GM21381 (cell line): ENCODE data around the gene EFCAB5.
"Not testable (repeated sequence)": the region's sequence is repeated elsewhere in the genome, so short reads cannot be mapped to it uniquely, and the experiment has no call there.

Experiments used
- ATAC-seq: cut with Tn5 transposase; IDR thresholded peaks from one replicate; pipeline ENCODE4 v1.9.1; 2021; ENCODE audit warnings: mild to moderate bottlenecking, moderate library complexity; ENCODE audit not compliant: unreplicated experiment

EFCAB5 gene

DNA sequence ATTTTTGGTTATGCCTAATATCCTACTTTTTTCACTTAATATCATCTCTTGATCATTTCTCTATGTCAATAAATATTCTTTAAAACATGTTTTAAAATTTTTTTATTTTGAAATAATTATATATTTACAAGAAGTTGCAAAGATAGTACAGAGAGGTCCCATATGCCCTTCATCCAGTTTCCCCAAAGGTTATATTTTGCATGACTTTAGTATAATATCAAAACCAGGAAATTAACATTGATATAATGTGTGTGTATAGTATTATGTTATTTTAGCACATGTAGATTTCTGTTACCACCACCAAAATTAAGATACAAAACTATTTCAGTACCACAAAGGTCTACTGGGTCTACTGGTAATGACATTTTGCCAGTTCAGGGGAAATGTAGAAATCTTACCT is 60.7 kb downstream of the EFCAB5 start:
- no peak for ATAC-seq

DNA sequence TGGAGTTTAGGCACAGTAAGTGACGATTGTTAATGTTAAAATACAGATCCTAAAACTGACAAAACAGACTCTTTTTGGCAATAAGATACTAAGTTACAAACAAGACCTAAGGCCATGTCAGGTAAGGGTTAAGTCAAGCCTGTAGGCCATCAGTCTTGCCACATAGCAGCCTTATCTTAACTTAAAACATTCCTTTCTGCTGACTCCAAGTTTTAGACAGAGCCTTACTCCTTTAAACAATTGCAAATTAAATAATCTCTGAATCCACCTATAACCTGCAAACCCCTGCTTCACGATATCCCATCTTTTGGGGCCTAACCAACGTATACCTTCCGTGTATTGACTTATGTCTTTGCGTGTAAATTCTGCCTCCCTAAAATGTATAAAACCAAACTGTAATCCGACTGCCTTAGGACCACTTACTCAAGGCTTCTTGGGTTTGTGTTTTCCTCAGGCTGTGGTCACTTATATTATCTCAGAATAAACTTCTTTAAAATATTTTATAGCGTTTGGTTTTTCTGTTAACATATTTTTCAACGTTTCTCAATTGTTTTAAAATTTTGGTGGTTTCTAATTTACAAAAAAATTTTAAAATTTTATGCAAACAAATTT is 64.4 kb downstream of the EFCAB5 start:
- no peak for ATAC-seq

DNA sequence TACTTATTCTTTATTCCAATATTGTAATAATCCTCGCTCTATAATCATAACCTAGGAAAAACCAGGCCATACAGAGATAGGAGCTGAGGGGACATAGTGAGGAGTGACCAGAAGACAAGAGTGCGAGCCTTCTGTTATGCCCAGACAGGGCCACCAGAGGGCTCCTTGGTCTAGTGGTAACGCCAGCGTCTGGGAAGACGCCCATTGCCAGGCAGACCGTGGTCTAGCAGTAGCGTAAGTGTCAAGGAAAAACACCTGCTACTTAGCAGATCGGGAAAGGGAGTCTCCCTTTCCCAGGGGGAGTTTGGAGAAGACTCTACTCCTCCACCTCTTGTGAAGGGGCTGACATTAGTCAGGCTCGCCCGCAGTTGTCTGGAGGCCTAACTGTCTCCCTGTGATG is 70.5 kb downstream of the EFCAB5 start:
- ATAC-seq, result not testable (repeated sequence)

DNA sequence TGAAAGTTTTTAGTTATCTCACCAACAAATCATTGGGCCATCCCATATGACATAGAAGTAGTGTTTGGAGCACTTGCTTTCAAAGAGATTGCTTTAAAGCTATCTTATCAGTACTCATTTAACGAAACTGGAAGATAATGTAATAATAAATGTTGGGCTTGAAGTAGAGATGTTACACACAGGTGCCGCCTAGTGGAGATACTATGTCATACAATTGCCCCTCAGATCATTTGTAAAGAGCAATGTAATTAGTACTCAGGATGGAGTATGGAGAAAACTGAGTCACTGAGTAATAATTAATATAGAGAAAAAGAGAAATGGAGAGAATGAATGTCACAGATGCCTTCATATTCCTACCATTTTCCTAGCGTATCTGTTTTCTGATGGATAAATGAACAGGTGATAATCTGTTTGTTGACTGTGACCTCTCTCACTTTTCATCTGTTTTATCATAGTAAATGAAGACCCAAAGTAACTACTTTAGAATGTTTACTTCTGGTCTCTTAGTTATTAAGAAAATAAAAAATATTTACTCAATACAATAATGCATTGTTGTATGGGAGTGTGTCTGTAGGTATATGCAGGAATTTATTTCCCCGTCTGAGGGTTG is 80.4 kb downstream of the EFCAB5 start:
- ATAC-seq, result no peak

DNA sequence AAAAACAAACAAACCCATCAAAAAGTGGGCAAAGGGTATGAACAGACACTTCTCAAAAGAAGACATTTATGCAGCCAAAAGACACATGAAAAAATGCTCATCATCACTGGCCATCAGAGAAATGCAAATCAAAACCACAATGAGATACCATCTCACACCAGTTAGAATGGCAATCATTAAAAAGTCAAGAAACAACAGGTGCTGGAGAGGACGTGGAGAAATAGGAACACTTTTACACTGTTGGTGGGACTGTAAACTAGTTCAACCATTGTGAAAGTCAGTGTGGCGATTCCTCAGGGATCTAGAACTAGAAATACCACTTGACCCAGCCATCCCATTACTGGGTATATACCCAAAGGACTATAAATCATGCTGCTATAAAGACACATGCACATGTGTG is 83.9 kb downstream of the EFCAB5 start:
- not testable (repeated sequence) for ATAC-seq

DNA sequence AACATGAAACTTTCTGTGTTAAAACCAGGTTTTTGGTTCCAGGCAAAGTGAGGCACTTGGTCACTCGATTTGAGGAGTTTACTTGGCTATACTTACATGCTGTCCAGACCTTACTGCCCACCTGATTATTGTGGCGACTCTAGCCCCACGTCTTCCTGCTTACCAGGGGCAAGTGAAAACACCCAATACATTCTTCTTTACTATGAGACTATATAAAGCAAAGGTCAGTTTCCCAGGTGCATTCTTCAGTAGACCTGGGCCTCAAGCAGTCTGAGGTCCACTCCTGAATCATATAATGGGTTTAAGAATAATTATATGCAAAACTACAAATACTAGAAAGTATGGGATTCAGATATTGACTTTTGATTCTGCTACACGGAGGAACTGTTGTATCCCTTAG is 86.2 kb downstream of the EFCAB5 start:
- ATAC-seq, result no peak

DNA sequence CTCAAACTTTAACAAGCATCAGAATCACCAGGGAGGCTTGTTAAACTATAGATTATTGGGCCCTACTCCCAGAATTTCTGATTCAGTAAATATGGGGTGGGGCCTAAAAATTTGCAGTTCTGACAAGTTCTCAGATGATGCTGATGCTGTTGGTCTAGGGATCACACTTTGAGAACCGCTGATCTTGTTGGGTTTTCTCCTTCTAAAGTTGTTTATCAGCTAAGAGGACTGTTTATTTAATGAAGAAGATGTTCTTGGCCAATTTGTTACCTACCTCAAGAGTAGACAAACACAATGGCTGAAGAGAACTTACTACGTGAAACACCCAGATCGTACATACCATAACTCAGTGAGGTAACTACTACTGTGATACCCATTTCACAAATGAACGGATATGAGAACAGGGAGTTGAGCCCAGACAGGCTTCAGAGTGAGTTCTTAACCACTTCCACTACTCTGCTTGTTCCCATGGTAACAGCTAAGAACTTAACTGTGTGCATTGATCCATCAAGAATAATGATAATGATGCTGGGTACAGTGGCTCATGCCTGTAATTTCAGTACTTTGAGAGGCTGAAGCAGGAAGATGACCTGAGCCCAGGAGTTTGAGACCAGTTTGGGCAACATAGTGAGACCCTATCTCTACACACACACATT is 89.9 kb downstream of the EFCAB5 start:
- ATAC-seq, result no peak

DNA sequence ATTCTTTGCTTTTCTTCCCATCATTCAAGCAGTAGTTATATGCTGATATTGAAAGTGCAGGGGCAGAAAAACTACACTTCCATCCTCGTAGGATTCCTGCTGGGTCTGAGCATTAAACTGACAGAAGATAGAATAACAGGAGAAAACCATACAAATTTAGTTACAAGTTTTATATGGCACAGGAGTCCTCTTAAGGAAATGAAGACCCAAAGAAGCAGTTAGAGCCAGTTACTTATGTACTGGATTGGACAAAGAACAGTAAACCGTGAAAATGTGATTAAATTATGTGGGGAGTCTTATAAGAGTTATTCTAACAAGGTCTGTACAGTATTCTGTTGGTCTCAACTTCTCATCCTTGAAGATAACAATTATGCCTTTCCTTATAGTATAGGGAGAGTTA is 93.9 kb downstream of the EFCAB5 start:
- no peak for ATAC-seq

DNA sequence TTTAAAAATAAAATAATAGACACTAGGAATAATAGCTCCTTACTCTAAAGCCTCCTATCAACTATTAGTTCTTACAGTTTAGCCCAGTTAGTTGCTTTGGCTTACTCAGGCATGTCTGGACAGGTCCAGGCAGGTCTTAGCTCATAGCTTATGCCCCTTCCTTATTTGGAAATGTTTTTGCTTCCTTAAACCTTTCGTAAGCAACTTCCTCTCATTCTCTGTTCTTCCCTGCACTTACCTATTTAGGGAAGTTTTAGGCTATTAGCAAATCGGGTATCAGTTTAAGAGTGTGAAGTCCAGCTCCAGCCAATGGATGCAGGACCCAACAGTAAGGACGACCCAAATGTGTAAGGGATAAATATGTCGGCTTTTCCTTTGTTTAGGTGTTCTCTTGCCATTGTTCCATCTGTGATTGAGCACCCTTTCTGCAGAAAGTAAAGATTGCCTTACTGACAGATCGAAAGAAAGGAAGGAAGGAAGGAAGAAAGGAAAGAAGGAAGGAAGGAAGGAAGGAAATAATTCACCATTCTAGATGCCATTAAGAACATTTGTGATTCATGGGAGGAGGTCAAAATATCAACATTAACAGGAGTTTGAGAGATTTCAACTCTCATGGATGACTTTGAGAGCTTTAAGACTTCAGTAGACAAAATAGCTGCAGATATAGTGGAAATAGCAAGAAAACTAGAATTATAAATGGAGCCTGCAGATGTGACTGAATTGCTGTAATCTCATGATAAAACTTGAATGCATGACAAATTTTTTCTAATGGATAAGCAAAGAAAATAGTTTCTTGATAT is 99.5 kb downstream of the EFCAB5 start:
- ATAC-seq, result not testable (repeated sequence)

DNA sequence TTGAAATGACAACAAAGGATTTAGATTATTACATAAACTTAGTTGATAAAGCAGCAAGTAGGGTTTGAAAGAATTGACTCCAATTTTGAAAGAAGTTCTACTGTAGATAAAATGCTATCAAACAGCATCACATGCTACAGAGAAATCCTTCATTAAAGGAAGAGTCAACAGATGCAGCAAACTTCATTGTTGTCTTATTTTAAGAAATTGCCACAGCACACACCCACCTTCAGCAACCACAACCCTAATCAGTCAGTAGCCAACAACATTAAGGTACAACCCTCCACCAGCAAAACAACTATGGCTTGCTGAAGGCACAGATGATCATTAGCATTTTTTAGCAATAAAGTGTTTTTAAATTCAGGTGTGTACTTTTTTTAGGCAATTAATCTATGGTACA is 100.1 kb downstream of the EFCAB5 start:
- ATAC-seq, result no peak

DNA sequence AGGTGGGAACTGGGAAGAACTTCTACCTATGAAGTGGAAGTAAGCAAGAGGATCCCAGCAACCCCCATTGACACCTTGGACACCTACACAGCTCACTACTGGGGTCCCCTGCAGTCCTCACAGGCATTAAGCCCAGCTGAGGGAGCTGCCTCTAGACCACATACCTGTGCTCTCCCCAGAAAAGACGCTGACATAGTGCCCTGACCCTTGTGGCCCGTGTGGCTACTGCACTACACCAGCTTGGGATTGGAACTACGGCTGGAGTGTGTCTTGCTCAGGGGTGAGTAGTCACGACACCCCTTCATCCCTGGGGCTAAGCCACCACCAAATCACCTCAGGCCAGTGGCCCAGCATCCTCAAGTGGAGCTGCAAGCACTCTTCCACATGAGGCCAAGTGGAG is 120.9 kb downstream of the EFCAB5 start:
- ATAC-seq, result no peak

DNA sequence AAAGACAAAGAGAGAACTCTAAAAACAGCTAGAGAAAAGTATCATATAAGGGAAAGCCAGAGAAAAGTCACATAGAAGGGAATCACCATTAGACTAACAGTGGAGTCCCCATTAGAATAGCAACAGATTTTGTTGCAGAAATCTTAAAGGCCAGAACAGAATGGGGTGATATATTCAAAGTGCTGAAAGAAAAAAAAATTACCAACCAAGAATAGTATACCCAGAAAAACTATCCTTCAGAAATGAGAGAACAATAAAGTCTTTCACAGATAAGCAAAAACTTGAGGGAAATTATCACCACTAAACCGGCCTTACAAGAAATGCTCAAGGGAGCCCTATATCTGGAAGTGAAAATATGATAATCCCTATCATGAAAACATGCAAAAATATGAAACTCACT is 123.3 kb downstream of the EFCAB5 start:
- ATAC-seq, result no peak

DNA sequence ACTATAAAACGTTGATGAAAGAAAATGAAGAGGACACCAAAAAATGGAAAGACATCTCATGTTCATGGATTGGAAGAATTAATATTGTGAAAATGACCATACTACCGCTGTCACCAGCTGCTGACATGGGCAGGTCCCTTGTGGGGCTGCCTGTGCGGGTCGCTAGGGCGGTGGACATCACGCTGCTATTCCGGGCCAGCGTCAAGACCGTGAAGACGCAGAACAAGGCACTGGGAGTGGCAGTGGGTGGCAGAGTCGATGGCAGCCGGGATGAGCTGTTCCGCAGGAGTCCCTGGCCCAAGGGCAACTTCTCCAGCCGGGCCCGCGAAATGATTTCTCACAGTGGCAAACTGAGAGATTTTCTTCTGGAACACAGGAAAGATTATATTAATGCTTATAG is 127.0 kb downstream of the EFCAB5 start:
- no peak for ATAC-seq

DNA sequence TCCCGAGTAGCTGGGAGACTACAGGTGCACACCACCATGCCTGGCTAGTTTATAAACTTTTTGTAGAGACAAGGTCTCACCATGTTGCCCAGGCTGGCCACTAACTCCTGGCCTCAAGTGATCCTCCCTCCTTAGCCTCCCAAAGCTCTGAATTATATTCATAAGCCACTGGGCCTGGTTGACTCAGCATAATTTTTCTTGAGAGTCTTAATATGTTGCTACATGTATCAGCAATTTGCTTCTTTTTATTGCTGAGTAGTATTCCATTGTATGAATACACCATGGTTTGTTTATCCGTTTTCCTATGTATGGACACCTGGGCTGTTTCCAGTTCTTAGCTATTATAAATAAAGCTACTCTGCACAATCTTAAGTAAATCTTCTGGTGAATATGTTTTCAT is 132.8 kb downstream of the EFCAB5 start:
- no peak for ATAC-seq

DNA sequence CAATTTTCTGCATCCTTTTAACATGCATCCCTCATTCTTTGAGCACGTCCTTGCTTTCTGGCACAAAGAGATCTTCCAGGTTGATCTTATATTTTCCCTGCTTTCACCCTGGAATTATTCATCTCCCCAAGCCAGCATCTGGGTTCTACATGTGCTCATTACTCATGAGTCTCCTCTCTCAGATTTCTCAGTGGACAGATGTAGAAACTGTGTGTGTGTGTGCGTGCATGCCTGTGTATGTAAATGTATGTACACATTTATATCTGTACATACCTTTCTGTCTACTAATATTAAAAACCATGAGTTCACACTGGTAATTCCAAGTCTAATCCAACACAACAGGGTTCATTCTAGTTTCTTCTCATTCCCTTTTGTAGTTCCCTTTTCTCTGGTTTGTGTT is 133.3 kb downstream of the EFCAB5 start:
- no peak for ATAC-seq

DNA sequence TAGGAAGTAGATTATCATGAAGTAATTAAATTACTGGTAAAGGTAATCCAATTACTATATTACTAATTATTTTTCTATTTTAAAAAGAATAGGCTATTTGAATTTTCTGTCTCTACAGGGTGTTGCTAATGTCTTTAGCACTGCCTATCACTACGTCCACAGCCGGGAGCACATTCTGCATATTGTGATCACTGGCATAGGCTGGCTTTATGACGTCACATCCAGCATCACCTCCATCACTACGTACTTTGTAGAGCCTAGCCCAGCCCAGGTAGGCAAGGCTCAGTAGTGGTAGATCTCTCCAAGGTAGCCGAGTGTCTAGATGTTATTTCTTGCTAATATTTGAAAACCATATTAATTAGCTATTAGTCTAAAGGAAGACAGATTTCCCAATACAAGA is 141.3 kb downstream of the EFCAB5 start:
- ATAC-seq, result no peak

DNA sequence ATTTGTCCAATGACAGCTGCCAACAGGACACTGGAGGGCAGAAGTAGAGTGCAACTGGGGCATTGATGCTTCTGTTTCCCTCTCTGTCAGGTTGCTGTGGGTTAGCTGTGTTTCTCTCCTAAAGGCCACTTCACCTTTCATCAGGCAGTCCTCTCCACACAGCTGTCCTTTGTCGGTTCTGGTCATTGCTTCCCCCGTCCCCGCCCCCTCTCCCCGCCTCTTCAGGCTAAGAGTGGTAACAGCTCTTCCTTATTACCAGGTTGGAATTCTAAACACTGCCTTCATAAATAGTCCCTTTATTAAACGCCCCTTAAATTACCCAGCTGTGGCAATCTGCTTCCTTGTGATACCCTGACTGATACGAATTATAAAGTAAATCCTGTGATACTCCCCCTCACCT is 143.4 kb downstream of the EFCAB5 start:
- ATAC-seq, result no peak

DNA sequence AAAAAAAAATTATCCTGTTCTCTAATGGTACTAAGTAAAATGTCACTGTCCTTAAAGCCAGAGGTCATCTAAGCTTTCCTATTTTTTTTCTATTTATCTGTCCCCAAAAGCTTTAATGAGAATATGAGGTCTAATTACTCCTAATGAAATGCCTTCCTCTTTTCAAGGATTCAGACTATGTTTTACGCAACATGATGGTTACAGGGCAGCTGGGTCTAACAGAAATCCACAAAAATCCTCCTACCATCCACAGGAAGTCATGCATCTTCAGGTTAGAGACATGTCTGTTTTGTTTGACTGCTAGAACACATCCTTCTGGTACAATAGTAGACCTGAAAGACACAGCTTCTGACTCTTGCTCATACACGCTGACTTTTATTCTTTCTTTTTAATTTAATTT is 145.5 kb downstream of the EFCAB5 start:
- ATAC-seq, result no peak

DNA sequence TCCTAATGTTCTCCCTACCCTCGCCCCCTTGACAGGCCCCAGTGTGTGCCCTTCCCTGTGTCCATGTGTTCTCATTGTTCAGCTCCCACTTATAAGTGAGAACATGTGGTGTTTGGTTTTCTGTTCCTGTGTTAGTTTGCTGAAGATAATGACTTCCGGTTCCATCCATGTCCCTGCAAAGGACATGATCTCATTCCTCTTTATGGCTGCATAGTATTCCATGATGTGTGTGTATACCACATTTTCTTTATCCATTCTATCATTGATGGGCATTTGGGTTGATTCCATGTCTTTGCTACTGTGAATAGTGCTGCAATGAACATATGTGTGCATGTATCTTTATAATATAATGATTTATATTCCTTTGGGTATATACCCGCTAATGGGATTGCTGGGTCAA is 146.0 kb downstream of the EFCAB5 start:
- ATAC-seq, result not testable (repeated sequence)

DNA sequence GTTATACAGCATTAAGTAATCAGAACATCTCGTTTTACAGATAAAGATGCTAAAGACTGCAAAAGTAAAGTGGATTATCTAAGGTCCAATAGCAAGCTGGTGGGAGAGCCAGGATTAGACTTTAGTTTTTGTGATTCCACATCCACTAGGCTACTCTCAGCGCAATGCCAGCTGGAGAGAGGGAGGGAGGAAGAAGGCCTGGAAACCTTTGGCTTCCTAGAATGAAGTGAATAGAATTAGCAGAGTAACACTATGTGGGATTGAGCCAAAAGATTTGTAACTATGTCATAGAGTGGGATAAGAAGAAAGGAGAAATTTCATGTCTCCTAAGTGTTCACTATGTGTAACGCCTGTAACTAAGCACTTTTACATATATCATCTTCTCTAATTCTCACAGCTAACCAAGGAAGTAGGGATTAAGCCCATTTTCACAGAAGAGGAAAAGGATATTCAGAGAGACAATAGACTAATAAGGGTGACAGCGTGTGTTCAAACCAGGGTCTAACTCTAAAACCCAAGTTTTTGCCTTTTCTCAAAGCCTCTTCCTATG is 149.8 kb downstream of the EFCAB5 start:
- no peak for ATAC-seq

DNA sequence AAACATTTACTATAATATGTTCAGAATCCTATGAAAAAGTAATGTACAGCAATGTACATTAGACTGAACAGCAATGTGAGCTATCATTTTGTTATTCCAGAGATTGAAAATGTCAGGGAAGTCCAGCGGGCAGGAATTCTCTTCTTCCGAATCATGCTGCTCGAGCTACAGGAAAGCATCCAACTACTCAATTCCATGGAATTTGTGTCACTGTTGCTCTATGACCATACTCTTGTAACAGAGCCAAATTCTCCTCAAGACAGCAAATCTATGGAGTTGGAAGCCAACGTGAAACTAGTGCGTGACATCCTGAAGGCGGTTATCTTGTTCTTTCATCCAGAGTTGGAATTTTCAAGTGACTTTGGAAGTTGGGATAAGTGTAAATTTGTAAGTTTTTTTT is 150.3 kb downstream of the EFCAB5 start:
- ATAC-seq, result no peak

DNA sequence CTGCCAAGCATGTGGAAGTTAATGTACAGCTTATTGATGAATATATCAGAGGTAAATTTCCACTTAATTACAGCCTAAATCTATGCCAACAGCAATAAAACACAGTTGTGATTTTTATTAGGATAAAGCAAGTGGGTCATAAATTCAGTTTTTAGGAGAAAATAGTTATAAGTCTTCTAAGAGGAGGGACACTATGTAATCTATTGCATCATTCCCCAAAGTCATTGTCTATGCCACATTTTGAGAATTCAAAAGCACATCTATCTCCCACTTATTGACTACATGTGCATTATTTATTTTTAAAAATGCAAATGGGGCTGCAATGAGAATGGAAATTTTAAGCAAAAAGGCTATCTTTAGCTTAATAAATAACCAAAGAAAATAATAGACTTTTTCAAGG is 151.5 kb downstream of the EFCAB5 start:
- ATAC-seq, result no peak
